GM06990 (cell line): ENCODE data around the gene MAML2.

Experiments
- DNase-seq: peaks from one replicate; pipeline ENCODE4 v3.0.0-alpha.2; 2011; ENCODE audit not compliant: insufficient read length; ENCODE audit errors: extremely low read depth
- H3K27me3 ChIP-seq: replicated peaks from 2 replicates; pipeline ENCODE4 v1.6.0; 2011; ENCODE audit warnings: low read length; ENCODE audit not compliant: control insufficient read depth, insufficient read depth
- H3K36me3 ChIP-seq: 2 replicates; pipeline ENCODE4 v1.5.1; 2011; ENCODE audit warnings: low read length; ENCODE audit not compliant: control insufficient read depth, insufficient read depth
- H3K4me3 ChIP-seq: replicated peaks from 2 replicates; pipeline ENCODE4 v1.5.1; 2011; ENCODE audit warnings: low read depth, mild to moderate bottlenecking, control low read depth, low read length
- CTCF ChIP-seq: IDR thresholded peaks from 2 replicates; pipeline ENCODE4 v1.5.1; 2011; ENCODE audit warnings: low read length, control low read depth, mild to moderate bottlenecking, inconsistent platforms; ENCODE audit not compliant: insufficient read depth, poor library complexity, severe bottlenecking

The MAML2 gene

GRCh38 chr11:96026310-96026709, 316.7 kb downstream of the MAML2 start:
- no peaks in the 10 kb centered on the region for H3K36me3 ChIP-seq
- no peak for TF ChIP-seq CTCF

GRCh38 chr11:96024666-96025065, 318.3 kb downstream of the MAML2 start:
- no peak for TF ChIP-seq CTCF
- no peak for DNase-seq
- no peak overlapping the region for H3K4me3 ChIP-seq

More at GRCh38 chr11:96026310-96026709, 316.7 kb downstream of the MAML2 start:
- no peak overlapping the region for H3K4me3 ChIP-seq
- no peaks in the 10 kb centered on the region for H3K27me3 ChIP-seq
- no peak for DNase-seq

GRCh38 chr11:96023275-96023674, 319.7 kb downstream of the MAML2 start:
- Histone ChIP-seq H3K27me3 (no peaks in the 10 kb centered on the region), H3K36me3 (no peaks in the 10 kb centered on the region), H3K4me3 (no peak overlapping the region)
- DNase-seq: no peak
- TF ChIP-seq CTCF: no peak

More at GRCh38 chr11:96024666-96025065, 318.3 kb downstream of the MAML2 start:
- Histone ChIP-seq H3K36me3 (no peaks in the 10 kb centered on the region), H3K27me3 (no peaks in the 10 kb centered on the region)

GRCh38 chr11:96021901-96022650, 320.9 kb downstream of the MAML2 start:
- TF ChIP-seq CTCF: no peak
- H3K27me3 ChIP-seq: no peaks in the 10 kb centered on the region
- no peak for DNase-seq
- no peaks in the 10 kb centered on the region for H3K36me3 ChIP-seq
- no peak overlapping the region for H3K4me3 ChIP-seq

- Histone ChIP-seq H3K36me3 (no peaks in the 10 kb centered on the region), H3K27me3 (no peaks in the 10 kb centered on the region), H3K4me3 (no peak overlapping the region)
- TF ChIP-seq CTCF: no peak
- DNase-seq: no peak
Observed at GRCh38 chr11:96019810-96020747, 322.9 kb downstream of the MAML2 start.
